Measurements from ENCODE around the gene ALDH1L2. TPM values are rescaled to one million over a fixed set of nuclear protein-coding genes. Genes with fewer than 3 reads are reported as not detected.

Gene ALDH1L2
- total RNA-seq, 1 experiment from 2014 or later: 1.9 TPM

GRCh38 chr12:105100998-105101397 lies 16.7 kb upstream of the ALDH1L2 start:
- Histone ChIP-seq H3K4ac (ENCODE audit: low read depth, low read length) (no peak overlapping the region), H2BK12ac (ENCODE audit: insufficient read length, low read depth, low read length) (no peak overlapping the region), H3K4me2 (ENCODE audit: insufficient read depth, insufficient read length, low read length) (no peak overlapping the region), H4K5ac (ENCODE audit: insufficient read length, low read depth, low read length) (no peak overlapping the region), H2BK5ac (ENCODE audit: insufficient read length, low read length) (no peak overlapping the region), H3K18ac (ENCODE audit: insufficient read length, low read depth, low read length) (no peak overlapping the region), H3T11ph (ENCODE audit: low read length) (no peak overlapping the region), H3K23ac (ENCODE audit: insufficient read length, low read depth, low read length) (no peak overlapping the region), H3K4me1 (ENCODE audit: insufficient read depth, low read length) (no peaks in the 10 kb centered on the region; the same call in 1 of the 2 replicates), H3K79me1 (ENCODE audit: insufficient read depth, low read depth, low read length, poor library complexity, severe bottlenecking) (no peaks in the 10 kb centered on the region), H2AFZ (ENCODE audit: low read length) (no peak overlapping the region), H3K14ac (ENCODE audit: insufficient read depth, low read length) (no peak overlapping the region), H3K23me2 (ENCODE audit: insufficient read length, low read depth, low read length, poor library complexity, severe bottlenecking) (no peaks in the 10 kb centered on the region), H4K91ac (ENCODE audit: insufficient read length, low read depth, low read length) (no peak overlapping the region), H2BK20ac (ENCODE audit: low read depth, low read length, poor library complexity, severe bottlenecking) (no peak overlapping the region), H3K9ac (ENCODE audit: extremely low read depth, insufficient read length, low read length) (no peak overlapping the region), H4K8ac (replicated peaks; ENCODE audit: insufficient read length, low read depth, low read length) (no peak overlapping the region), H2AK5ac (ENCODE audit: insufficient read length, low read length) (no peak overlapping the region), H3K9me3 (ENCODE audit: control insufficient read depth, low read depth, low read length) (no peaks in the 10 kb centered on the region), H4K20me1 (ENCODE audit: control insufficient read depth, insufficient read depth, insufficient read length) (no peaks in the 10 kb centered on the region), H2BK120ac (ENCODE audit: low read depth, low read length, poor library complexity, severe bottlenecking) (no peak overlapping the region), H3K79me2 (ENCODE audit: insufficient read depth, low read length) (no peaks in the 10 kb centered on the region), H3K56ac (ENCODE audit: insufficient read length, low read depth, low read length) (no peak overlapping the region), H3K27ac (ENCODE audit: insufficient read length, low read depth, low read length) (no peak overlapping the region), H3K27me3 (ENCODE audit: insufficient read depth, low read length) (no peaks in the 10 kb centered on the region), H2BK15ac (ENCODE audit: low read depth, low read length) (no peak overlapping the region)
- Mint-ChIP-seq H3K4me3 (no peak overlapping the region), H3K4me1 (peaks cover 0 to 3% of the 10 kb centered on the region in 2 experiments; a peak in 2 of 4 replicates), H3K36me3 (ENCODE audit: insufficient read depth in 1 of 3, low read depth in 3 of 3) (peaks cover 5 to 11% (median 6%) of the 10 kb centered on the region in 3 experiments), H3K9me3 (peaks cover 18 to 21% of the 10 kb centered on the region in 2 experiments), H3K27ac (no peak overlapping the region), H3K27me3 (ENCODE audit: low read depth) (peaks cover 1% of the 10 kb centered on the region; the same call in 1 of the 2 replicates)
- peak; percentile 32; the same call in 1 of the 3 replicates for TF ChIP-seq CTCF (conservative IDR thresholded peaks at IDR 0.05)
- no peak for DNase-seq

All from H9 (cell line).